HepG2 (cell line): ENCODE results near the gene SHLD1. TPM values are rescaled to one million over a fixed set of nuclear protein-coding genes. Genes with fewer than 3 reads are reported as not detected.
A peak's percentile ranks its signal among the peaks of the same experiment; 100 is the strongest.

Source experiments
- ADNP ChIP-seq: sonication (generic); formaldehyde crosslinking; IDR thresholded peaks from 2 replicates; pipeline ENCODE4 v1.4.0; 2020; ENCODE audit warnings: missing genetic modification reagents
- CHCHD3 ChIP-seq: sonication (generic); formaldehyde crosslinking; IDR thresholded peaks from 2 replicates; pipeline ENCODE4 v1.8.0; 2022; ENCODE audit warnings: mild to moderate bottlenecking, missing genetic modification reagents, moderate library complexity
- EED ChIP-seq: sonication (generic); formaldehyde crosslinking; IDR thresholded peaks from 2 replicates; pipeline ENCODE4 v1.5.0; 2020; ENCODE audit warnings: mild to moderate bottlenecking, missing genetic modification reagents
- FOSL1 ChIP-seq: sonication (generic); formaldehyde crosslinking; IDR thresholded peaks from 2 replicates; pipeline ENCODE4 v1.9.0; 2021; ENCODE audit warnings: missing genetic modification reagents, borderline replicate concordance
- IRF2 ChIP-seq: IDR thresholded peaks from 2 replicates; pipeline ENCODE4 v1.6.1; 2018; ENCODE audit warnings: missing genetic modification reagents, missing compliant biosample characterization
- MAFK ChIP-seq, 2 experiments: IDR thresholded peaks in 1 of 2; conservative IDR thresholded peaks in 1 of 2; 2 replicates each; pipeline ENCODE4 v1.6.1; 2011; ENCODE audit warnings: improper control_type of control experiment in 2 of 2, low read length in 2 of 2
- MLXIP ChIP-seq: sonication (generic); formaldehyde crosslinking; IDR thresholded peaks from 2 replicates; pipeline ENCODE4 v1.9.0; 2021; ENCODE audit warnings: missing genetic modification reagents, borderline replicate concordance
- SP4 ChIP-seq: sonication (generic); formaldehyde crosslinking; IDR thresholded peaks from 2 replicates; pipeline ENCODE4 v1.8.1; 2023; ENCODE audit warnings: mild to moderate bottlenecking, missing genetic modification reagents
- SYNCRIP ChIP-seq: fragments of 200-400 bp; formaldehyde crosslinking; IDR thresholded peaks from 2 replicates; pipeline ENCODE4 v1.6.1; 2018; ENCODE audit warnings: mild to moderate bottlenecking, low read depth, low read length; ENCODE audit not compliant: insufficient read depth
- TBX2 ChIP-seq: sonication (generic); formaldehyde crosslinking; IDR thresholded peaks from 2 replicates; pipeline ENCODE4 v1.5.0; 2020; ENCODE audit warnings: missing genetic modification reagents, mild to moderate bottlenecking, borderline replicate concordance
- TRAFD1 ChIP-seq: sonication (generic); formaldehyde crosslinking; IDR thresholded peaks from 2 replicates; pipeline ENCODE4 v1.5.1; 2020; ENCODE audit warnings: missing genetic modification reagents, mild to moderate bottlenecking, borderline replicate concordance
- U2AF2 ChIP-seq: fragments of 200-400 bp; formaldehyde crosslinking; IDR thresholded peaks from 2 replicates; pipeline ENCODE4 v1.6.1; 2017; ENCODE audit warnings: low read depth, mild to moderate bottlenecking, low read length
- ZBTB37 ChIP-seq: sonication (generic); formaldehyde crosslinking; IDR thresholded peaks from 2 replicates; pipeline ENCODE4 v1.4.0; 2020; ENCODE audit warnings: mild to moderate bottlenecking, missing genetic modification reagents
- ZNF12 ChIP-seq: sonication (generic); formaldehyde crosslinking; IDR thresholded peaks from 2 replicates; pipeline ENCODE4 v1.5.0; 2020; ENCODE audit warnings: missing genetic modification reagents
- ZNF367 ChIP-seq: sonication (generic); formaldehyde crosslinking; IDR thresholded peaks from 2 replicates; pipeline ENCODE4 v1.4.0; 2020; ENCODE audit warnings: missing genetic modification reagents, borderline replicate concordance
- ZNF558 ChIP-seq: sonication (generic); formaldehyde crosslinking; IDR thresholded peaks from 2 replicates; pipeline ENCODE4 v1.9.0; 2022; ENCODE audit warnings: mild to moderate bottlenecking, missing genetic modification reagents, borderline replicate concordance
- ZUFSP ChIP-seq: sonication (generic); formaldehyde crosslinking; IDR thresholded peaks from 2 replicates; pipeline ENCODE4 v1.9.0; 2021; ENCODE audit warnings: missing genetic modification reagents, mild to moderate bottlenecking, borderline replicate concordance
- polyA plus RNA-seq, 8 experiments: library from polyadenylated mRNA; depleted of rRNA in 3 of 8; stranded (reverse) in 7 of 8; unstranded in 1 of 8; fragments of >200 nt; fragmentation: Illumina TruSeq in 4 of 8; extraction: Trizol in 4 of 8; gene quantifications; 2 replicates each; pipeline versions ENCODE4 v1.2.1 to v1.2.3, GENCODE V29; 2011 to 2016; ENCODE audit warnings: low read depth in 4 of 8, missing spikeins in 1 of 8, mixed read lengths in 1 of 8; ENCODE audit not compliant: insufficient read depth in 1 of 8
- total RNA-seq, 5 experiments: library from RNA; depleted of rRNA; stranded (reverse); fragments of >200 nt; fragmentation: Illumina TruSeq; extraction: Trizol; gene quantifications; 2 replicates each; pipeline ENCODE4 v1.2.3, GENCODE V29; 2016; ENCODE audit warnings: low read depth in 1 of 5

SHLD1 gene
- total and polyA plus RNA-seq, 2 of the 13 experiments (the other 11 are each of a cell fraction or from before 2014, with no cell fraction given): 8.9 to 10.0 TPM

GRCh38 chr20:5779071-5779900, 29.1 kb downstream of the SHLD1 start (continued):
- no peak for TF ChIP-seq ZUFSP (CRISPR knock-in tag)
- peak; percentile 73; the same call in 1 of the 2 replicates for TF ChIP-seq ZBTB37 (CRISPR knock-in tag)
- no peak for TF ChIP-seq SYNCRIP
- no peak; a peak in 1 of 4 replicates for TF ChIP-seq MAFK (conservative IDR thresholded peaks at IDR 0.05 in 1 of 2, IDR thresholded peaks at IDR 0.05 in 1 of 2; ENCODE audit: low read length in 2 of 2)
- TF ChIP-seq EED (CRISPR knock-in tag): no peak
- TF ChIP-seq ADNP (CRISPR knock-in tag): peak; percentile 83
- TF ChIP-seq FOSL1 (CRISPR knock-in tag): peak; percentile 99
- peak; percentile 95 for TF ChIP-seq TBX2 (CRISPR knock-in tag)
- no peak; the same call in 1 of the 2 replicates for TF ChIP-seq TRAFD1 (CRISPR knock-in tag)
- no peak for TF ChIP-seq CHCHD3 (CRISPR knock-in tag)
- no peak for TF ChIP-seq ZNF367 (CRISPR knock-in tag)
- TF ChIP-seq IRF2 (CRISPR knock-in tag): peak; percentile 95
- TF ChIP-seq ZNF12: peak; percentile 91; the same call in 1 of the 2 replicates
- no peak for TF ChIP-seq MLXIP (CRISPR knock-in tag)
- no peak for TF ChIP-seq ZNF558 (CRISPR knock-in tag)
- no peak for TF ChIP-seq SP4 (CRISPR knock-in tag)
- TF ChIP-seq U2AF2: no peak
